OCI-LY1 (cell line): ENCODE results near the gene TGM1.

Source experiments
- H2AFZ ChIP-seq: fragments of 200-600 bp; sonication (generic), shearing (Covaris generic); 2 replicates; pipeline ENCODE4 v1.6.0; 2014; ENCODE audit warnings: antibody characterized with exemption, mild to moderate bottlenecking, low read length
- H3F3A ChIP-seq: fragments of 200-600 bp; sonication (generic), shearing (Covaris generic); 2 replicates; pipeline ENCODE4 v1.6.0; 2014; ENCODE audit warnings: mild to moderate bottlenecking, antibody characterized with exemption, low read length, moderate library complexity; ENCODE audit not compliant: insufficient read depth
- H3K27ac ChIP-seq: fragments of 200-600 bp; sonication (generic); 2 replicates; pipeline ENCODE4 v1.5.1; 2014; ENCODE audit warnings: low read length, mixed run types, mild to moderate bottlenecking, low read depth; ENCODE audit not compliant: poor library complexity, severe bottlenecking
- H3K27me3 ChIP-seq: fragments of 200-600 bp; sonication (generic); 2 replicates; pipeline ENCODE4 v1.6.0; 2014; ENCODE audit warnings: antibody characterized with exemption, mild to moderate bottlenecking, low read length, moderate library complexity; ENCODE audit not compliant: insufficient read depth
- H3K36me3 ChIP-seq: fragments of 200-600 bp; sonication (generic); 2 replicates; pipeline ENCODE4 v1.6.1; 2014; ENCODE audit warnings: mild to moderate bottlenecking, antibody characterized with exemption, low read length, moderate library complexity, mixed read lengths; ENCODE audit not compliant: insufficient read depth
- H3K4me1 ChIP-seq: fragments of 200-600 bp; sonication (generic); 2 replicates; pipeline ENCODE4 v1.5.1; 2014; ENCODE audit warnings: mild to moderate bottlenecking, low read length, moderate library complexity; ENCODE audit not compliant: insufficient read depth, severe bottlenecking
- H3K4me2 ChIP-seq: fragments of 200-600 bp; sonication (generic), shearing (Covaris generic); 2 replicates; pipeline ENCODE4 v1.6.1; 2014; ENCODE audit warnings: low read length
- H3K4me3 ChIP-seq: fragments of 200-600 bp; sonication (generic); 2 replicates; pipeline ENCODE4 v1.5.1; 2014; ENCODE audit warnings: low read length, low read depth, mild to moderate bottlenecking, mixed read lengths; ENCODE audit not compliant: poor library complexity, severe bottlenecking
- H3K79me2 ChIP-seq: fragments of 200-600 bp; shearing (Covaris generic); 2 replicates; pipeline ENCODE4 v1.6.1; 2016; ENCODE audit warnings: mixed run types, low read length, mixed read lengths; ENCODE audit not compliant: insufficient read depth
- H3K9ac ChIP-seq: fragments of 200-600 bp; sonication (generic), shearing (Covaris generic); 2 replicates; pipeline ENCODE4 v1.6.1; 2014; ENCODE audit warnings: mild to moderate bottlenecking, low read length, mixed read lengths
- H3K9me2 ChIP-seq: fragments of 200-600 bp; sonication (generic), shearing (Covaris generic); 2 replicates; pipeline ENCODE4 v1.6.1; 2014; ENCODE audit warnings: low read depth, mild to moderate bottlenecking, low read length, mixed read lengths
- H3K9me3 ChIP-seq: fragments of 200-600 bp; shearing (Covaris generic); 2 replicates; pipeline ENCODE4 v1.6.1; 2014; ENCODE audit warnings: low read length, mixed read lengths
- H4K20me1 ChIP-seq: fragments of 200-600 bp; sonication (generic), shearing (Covaris generic); 2 replicates; pipeline ENCODE4 v1.6.0; 2016; ENCODE audit warnings: mild to moderate bottlenecking, low read length; ENCODE audit not compliant: insufficient read depth
- EZH2 ChIP-seq: fragments of 200-600 bp; sonication (generic), shearing (Covaris generic); IDR thresholded peaks from 2 replicates; pipeline ENCODE4 v1.8.0; 2017; ENCODE audit warnings: borderline replicate concordance, mixed run types, mild to moderate bottlenecking, antibody characterized with exemption, low read length, moderate library complexity, mixed read lengths
- TF ChIP-seq, protein P1 (sequence below): fragments of 200-600 bp; sonication (generic), shearing (Covaris generic); IDR thresholded peaks from 2 replicates; pipeline ENCODE4 v1.5.1; 2017; ENCODE audit warnings: mild to moderate bottlenecking, antibody characterized with exemption, low read length, moderate library complexity, mixed read lengths

Gene TGM1

DNA sequence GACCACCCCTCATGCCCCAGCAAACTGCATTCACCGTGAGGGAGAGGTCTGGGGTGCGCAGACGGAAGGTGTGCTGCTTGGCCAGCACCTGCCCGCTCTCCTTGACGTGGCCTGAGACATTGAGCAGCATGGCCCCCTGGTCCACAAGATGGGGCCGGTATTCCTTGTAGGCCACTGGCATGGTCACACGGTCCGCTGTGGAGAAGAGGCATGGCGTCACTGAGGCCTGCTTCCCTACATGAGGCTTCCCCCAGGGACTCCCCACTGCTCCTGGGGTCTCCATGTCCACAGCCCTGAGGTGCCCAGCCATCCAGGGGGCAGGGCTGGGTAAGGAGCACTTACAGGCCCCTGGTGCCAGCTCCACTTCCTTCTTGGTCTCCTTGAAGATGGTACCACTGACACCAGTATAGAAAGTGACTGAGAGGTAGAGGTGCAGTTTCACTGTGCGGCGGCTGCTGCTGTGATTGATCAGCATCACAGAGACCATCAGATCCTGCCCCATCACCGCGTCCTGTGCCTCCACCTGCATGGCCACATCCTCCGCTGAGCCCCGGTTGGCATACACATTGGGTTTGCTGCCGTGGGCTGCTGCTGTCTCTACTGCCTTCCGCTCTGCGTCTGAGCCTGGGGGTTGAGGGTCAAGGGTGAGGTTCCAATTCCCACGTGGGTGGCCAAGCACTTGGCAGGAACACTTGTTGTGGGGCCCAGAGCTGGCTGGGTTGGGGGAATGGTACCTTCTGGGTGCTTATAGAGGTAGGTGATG, 8.2 kb downstream of the TGM1 start:
- H3K9ac ChIP-seq, result no peak overlapping the region
- no peak overlapping the region for H2AFZ ChIP-seq
- no peak overlapping the region for H3K4me2 ChIP-seq
- H3K27ac ChIP-seq, result no peak overlapping the region
- no peaks in the 10 kb centered on the region for H3F3A ChIP-seq
- H3K27me3 ChIP-seq, result no peaks in the 10 kb centered on the region
- no peaks in the 10 kb centered on the region for H3K4me1 ChIP-seq
- no peaks in the 10 kb centered on the region for H3K9me2 ChIP-seq
- no peaks in the 10 kb centered on the region for H3K36me3 ChIP-seq
- H4K20me1 ChIP-seq, result no peaks in the 10 kb centered on the region
- no peaks in the 10 kb centered on the region for H3K9me3 ChIP-seq
- no peaks in the 10 kb centered on the region for H3K79me2 ChIP-seq
- TF ChIP-seq EZH2, result no peak
- TF ChIP-seq, protein P1, sequence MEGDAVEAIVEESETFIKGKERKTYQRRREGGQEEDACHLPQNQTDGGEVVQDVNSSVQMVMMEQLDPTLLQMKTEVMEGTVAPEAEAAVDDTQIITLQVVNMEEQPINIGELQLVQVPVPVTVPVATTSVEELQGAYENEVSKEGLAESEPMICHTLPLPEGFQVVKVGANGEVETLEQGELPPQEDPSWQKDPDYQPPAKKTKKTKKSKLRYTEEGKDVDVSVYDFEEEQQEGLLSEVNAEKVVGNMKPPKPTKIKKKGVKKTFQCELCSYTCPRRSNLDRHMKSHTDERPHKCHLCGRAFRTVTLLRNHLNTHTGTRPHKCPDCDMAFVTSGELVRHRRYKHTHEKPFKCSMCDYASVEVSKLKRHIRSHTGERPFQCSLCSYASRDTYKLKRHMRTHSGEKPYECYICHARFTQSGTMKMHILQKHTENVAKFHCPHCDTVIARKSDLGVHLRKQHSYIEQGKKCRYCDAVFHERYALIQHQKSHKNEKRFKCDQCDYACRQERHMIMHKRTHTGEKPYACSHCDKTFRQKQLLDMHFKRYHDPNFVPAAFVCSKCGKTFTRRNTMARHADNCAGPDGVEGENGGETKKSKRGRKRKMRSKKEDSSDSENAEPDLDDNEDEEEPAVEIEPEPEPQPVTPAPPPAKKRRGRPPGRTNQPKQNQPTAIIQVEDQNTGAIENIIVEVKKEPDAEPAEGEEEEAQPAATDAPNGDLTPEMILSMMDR, result no peak
- no peak overlapping the region for H3K4me3 ChIP-seq

DNA sequence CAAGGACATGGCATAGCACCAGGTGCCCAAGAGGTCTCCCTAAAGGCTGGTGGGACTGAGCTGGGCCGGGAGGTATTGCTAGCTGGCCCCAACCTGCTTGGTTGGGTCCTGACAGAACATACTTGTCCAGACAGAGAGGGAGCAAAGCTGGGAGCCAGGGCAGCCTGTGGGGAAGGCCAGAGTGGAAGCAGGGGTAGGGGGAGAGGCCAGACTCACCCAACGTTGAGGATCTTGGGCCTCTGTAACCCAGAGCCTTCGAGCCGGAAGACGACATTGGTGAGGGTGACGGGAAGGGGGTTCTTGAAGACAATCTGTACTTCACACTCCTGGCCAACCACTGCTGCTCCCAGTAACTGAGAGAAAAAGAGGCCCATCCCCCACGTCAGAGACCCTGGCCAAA, 9.0 kb downstream of the TGM1 start:
- Histone ChIP-seq H4K20me1 (no peaks in the 10 kb centered on the region), H3K4me3 (no peak overlapping the region), H3K79me2 (no peaks in the 10 kb centered on the region), H3K9ac (no peak overlapping the region), H3K36me3 (no peaks in the 10 kb centered on the region), H3K9me2 (no peaks in the 10 kb centered on the region), H3K9me3 (no peaks in the 10 kb centered on the region), H3F3A (no peaks in the 10 kb centered on the region), H3K27ac (no peak overlapping the region), H3K4me2 (no peak overlapping the region), H3K27me3 (no peaks in the 10 kb centered on the region), H3K4me1 (no peaks in the 10 kb centered on the region), H2AFZ (no peak overlapping the region)
- TF ChIP-seq, protein P1, result no peak
- TF ChIP-seq EZH2, result no peak

DNA sequence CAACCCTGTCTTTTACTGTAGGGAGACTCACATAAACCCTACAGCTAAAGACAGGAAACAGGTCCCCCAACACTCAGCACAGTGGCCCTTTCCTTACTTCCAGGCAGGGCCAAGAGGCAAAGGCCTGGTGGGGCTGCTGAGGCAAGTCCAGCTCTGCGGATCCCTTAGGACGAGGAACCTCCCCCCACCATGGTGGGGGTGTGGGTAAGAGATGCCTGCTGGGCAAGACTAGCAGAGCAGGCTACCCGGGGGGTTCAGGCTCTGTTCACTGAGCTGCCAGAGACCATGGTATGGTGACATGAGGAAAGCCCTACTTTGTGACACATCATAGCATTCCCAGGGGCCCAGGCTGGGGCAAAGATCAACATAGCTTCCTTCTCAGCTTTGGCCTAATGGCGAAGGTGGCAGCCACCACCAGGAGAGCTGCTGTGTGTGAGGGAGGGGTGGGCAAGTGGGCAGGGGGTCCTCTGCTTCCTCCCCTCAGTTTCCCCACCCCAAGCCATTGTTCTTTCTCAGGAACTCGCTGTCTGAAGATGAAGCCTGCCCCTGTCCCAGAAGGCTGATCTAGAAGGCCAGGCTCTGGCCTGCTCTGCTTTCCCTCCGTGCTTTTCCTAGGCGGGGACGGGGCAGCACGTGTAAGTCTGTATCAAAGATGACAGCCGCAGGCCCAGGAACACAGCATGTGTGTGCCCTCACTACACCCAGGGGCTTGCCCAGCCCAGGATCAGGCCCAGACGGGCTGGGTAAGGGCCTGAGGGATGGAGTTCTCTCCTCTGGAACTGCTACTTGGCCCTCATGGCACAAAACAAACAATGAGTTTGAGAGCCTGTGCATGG, 10.5 kb downstream of the TGM1 start:
- no peak for TF ChIP-seq EZH2
- TF ChIP-seq, protein P1, result no peak
- no peaks in the 10 kb centered on the region for H4K20me1 ChIP-seq
- H3K9ac ChIP-seq, result no peak overlapping the region
- no peak overlapping the region for H2AFZ ChIP-seq
- H3K79me2 ChIP-seq, result no peaks in the 10 kb centered on the region
- no peaks in the 10 kb centered on the region for H3K9me2 ChIP-seq
- no peaks in the 10 kb centered on the region for H3K9me3 ChIP-seq
- no peak overlapping the region for H3K4me3 ChIP-seq
- H3F3A ChIP-seq, result no peaks in the 10 kb centered on the region
- H3K27me3 ChIP-seq, result no peaks in the 10 kb centered on the region
- H3K4me2 ChIP-seq, result no peak overlapping the region
- H3K4me1 ChIP-seq, result no peaks in the 10 kb centered on the region
- H3K36me3 ChIP-seq, result no peaks in the 10 kb centered on the region
- no peak overlapping the region for H3K27ac ChIP-seq
